Activated effector memory CD4-positive, alpha-beta T cell treated with Interleukin-2 at 50 U/mL for 16 hours (primary cell): ENCODE data around the gene GATA3.
A peak's percentile ranks its signal among the peaks of the same experiment; 100 is the strongest.

Source experiments
- DNase-seq: peaks from one replicate; pipeline ENCODE4 v3.0.0-alpha.2; 2020

GATA3 gene

DNA sequence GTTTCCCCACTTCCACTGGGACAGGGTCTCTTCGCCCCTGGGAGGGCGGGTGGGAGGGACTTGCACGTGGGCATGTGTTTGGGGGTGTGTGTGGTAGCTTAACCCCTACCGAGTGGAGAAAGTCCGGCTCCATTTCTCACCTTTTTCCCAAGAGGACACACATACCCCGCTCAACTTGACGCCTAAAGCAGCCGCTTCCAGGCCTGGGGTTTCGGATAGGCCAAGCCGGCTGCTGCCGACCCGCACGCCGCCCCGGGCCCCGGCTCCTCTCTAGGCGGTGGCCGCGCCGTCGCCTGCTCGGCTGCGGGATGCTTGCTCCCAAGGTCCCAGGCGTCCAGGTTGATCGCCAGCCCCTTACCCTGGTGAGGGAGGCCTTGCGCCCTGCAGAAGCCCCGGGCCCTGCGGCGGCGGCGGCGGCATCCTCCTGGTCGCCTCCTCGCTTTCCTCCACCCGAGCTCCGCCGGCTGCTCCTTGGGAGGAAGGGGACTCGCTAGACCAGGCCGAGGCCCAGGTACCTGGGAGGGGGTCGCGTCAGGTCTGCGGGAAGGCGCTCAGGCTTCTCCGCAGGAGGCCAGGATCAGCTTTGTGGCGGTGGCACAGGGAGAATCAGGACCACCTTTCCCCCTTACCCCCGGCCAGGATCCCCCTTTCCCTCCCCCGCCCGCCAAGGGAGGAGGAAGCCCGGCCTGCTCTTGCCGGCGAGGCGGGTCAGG lies 3.2 kb upstream of the GATA3 start:
- DNase-seq, result no peak

DNA sequence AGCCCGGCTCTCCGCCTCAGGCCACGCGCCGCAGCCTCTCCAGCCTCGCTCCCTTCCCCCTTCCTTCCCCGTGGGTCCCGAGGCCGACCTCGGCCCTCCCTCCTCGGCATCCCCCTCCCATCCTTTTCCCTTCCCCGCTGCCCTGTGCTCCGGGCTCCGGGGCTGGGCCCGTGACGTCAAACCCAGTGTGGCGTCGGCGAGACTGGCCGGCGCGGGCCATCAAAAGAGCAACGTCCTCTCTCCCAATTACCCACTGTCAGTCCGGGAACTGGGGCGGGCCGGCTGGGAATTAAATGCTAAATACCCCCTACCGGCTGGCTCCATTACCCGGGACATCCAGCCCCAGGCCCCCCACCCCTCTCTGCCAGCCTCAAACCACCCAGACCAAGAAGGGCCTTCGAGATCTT lies 2.6 kb upstream of the GATA3 start:
- no peak for DNase-seq

DNA sequence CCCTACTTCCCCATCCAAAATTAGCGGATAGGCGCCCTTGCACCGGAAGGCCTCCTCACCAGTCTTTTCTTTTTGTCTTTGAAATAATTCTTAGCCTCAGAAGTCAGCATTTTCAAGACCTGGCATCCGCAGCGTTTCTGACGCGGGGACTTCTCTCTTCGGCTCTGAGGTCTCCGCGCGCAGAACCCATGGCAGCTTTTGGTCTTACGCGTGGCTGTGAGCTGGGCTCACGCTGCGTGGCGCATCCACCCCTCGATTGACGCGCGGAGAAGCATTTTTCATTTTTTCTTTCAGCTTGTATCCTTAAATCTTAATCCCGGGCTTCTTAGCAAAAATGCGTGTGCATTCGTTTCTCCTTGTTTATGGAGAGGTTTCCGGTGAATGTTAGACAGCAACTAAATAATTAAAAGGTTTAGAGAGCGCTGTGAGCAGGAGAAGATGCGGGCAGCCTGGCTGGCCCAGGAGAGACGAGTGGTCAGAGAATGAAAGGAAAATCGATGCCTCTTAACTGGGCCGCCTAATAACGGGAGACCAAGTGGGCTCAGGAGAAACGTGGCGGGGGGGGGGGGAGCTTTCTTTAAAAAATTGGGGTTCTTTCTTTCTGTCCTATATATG lies 2.0 kb upstream of the GATA3 start:
- DNase-seq, result no peak

DNA sequence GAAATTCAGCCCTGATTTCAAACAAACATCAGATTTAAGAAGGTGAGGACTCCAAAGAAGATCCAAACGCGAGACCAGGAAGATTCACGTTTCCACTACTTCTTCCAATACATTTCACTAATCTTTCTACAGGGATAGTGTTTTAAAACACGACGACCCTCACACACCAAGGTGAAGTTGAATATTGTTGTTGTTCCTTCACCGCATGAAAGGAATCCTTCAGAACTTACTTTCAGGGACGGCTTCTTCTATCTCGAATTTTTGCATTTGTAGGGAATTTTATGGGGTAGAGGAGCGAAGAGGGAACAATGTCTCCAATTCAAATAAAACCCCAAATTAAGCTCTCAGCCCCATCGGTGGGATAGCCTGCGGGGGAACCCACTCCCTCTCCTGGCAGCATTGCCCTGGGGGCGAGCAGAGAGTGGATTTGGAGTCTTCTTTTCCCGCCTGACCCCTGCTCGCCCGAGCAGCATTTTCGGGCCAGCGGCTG lies 1.5 kb upstream of the GATA3 start:
- no peak for DNase-seq

DNA sequence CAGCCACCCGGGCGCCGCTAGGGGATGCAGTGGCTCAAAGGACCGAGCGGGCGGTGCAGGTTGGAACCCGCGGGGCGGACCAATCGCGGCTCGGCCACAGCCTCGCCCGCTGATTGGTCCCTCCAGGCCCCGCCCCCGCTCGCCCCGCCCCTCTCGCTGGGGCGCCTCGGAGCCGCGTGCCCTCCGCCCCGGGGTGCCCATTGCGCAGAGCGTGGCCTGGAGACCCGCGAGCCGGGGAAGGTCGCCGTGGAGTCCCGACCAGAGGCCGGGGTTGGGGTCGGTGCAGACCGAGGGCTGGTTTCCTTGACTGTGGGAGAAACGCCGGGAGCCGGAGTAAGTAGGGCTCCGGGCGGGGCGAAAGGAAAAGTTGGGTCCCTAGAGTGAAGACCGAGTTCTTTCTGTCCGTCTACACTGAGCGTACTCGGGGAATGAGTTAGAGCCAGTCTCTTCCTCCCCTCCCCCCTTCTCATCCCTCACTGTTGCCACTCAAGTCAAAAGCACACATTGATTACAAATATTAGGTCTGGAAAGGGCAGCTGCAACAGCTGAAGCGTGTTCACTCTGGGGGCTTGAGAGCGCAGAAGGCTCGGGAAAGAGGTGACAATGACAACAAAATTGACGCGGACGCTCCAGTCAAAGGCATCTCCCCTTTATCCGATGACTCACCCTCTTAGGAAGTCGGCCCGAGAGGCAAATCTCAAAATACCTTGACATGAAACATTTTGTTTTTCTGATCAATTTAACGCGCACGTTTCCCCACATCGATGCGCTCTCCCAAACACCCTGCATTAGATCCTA lies 843 bp upstream of the GATA3 start:
- peak; percentile 94 for DNase-seq

DNA sequence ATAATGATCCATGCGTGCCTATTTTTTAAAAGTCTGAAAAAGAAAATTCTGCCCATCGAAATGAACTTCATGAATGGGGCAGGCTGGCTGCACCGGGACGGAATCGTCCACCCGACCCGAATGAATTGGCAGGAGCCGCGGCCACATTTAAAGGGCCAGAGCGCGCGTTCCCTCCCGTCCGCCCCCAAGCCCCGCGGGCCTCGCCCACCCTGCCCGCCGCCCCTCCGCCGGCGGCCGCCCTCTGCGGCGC lies 319 bp upstream of the GATA3 start:
- DNase-seq, result no peak

DNA sequence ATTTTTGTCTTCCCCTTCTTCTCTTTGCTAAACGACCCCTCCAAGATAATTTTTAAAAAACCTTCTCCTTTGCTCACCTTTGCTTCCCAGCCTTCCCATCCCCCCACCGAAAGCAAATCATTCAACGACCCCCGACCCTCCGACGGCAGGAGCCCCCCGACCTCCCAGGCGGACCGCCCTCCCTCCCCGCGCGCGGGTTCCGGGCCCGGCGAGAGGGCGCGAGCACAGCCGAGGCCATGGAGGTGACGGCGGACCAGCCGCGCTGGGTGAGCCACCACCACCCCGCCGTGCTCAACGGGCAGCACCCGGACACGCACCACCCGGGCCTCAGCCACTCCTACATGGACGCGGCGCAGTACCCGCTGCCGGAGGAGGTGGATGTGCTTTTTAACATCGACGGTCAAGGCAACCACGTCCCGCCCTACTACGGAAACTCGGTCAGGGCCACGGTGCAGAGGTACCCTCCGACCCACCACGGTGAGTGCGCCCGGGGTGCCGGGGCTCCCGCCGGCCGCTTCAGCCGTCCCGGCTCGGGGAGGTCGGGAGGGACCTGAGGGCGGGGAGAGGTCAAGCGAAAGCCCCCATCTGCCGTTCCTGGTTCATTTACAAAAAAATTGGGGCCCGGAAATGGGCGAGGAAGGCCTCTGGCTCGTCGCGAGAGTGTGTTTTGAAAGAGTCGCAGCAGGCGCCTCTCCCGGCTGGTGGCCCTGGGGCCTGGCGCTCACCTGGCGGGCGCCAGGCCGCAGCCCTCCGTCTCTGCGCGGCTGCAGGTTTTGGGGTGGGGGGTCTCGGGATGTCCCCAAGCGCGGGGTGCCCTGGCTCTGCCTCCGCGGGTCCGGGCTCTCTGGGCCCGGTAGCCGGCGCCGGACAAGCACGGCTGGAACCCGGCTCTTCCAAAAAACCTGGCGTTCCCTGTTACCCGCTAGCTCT lies 1.2 kb downstream of the GATA3 start:
- no peak for DNase-seq

DNA sequence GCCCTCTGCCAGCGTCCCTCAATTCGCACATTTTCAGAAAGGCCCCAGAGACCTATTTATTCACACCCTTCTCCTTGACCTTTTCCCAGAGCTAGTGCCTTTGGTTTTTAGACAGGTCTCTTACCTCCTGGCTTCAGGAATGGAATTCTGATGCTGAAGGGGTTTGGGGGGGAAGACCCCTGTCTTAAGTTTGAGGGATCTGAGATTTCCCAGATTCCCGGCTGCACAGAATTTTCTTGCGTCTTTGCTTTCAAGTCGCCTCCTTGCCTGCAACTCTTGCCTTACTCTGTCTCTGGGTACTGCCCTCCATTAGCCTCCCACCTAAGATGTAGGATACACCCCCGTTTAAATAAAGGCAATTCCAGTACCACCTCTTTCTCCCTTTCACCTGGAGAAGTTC lies 1.9 kb downstream of the GATA3 start:
- no peak for DNase-seq

DNA sequence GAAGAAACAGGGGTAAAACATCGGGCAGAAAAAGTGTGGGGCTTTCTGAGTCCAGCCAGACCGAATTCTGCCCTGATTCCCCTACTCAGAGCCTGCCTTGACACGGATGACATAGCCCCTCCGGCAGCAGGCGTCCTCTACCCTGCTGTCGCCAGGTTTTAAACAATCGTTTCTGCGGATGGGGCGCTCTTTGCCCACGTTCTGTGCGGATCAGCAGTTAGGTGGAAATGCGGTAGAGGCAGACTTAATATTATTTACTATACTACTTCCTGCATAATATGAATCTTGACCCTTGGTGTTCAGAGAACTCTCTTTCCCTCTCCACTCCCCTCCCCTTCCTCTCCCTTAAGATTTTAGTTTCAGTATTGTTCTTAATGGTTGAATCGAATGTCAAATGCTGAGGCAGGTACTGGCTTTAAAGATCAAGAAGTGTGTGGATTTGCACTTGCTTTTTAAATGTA lies 2.4 kb downstream of the GATA3 start:
- peak; percentile 50 for DNase-seq

DNA sequence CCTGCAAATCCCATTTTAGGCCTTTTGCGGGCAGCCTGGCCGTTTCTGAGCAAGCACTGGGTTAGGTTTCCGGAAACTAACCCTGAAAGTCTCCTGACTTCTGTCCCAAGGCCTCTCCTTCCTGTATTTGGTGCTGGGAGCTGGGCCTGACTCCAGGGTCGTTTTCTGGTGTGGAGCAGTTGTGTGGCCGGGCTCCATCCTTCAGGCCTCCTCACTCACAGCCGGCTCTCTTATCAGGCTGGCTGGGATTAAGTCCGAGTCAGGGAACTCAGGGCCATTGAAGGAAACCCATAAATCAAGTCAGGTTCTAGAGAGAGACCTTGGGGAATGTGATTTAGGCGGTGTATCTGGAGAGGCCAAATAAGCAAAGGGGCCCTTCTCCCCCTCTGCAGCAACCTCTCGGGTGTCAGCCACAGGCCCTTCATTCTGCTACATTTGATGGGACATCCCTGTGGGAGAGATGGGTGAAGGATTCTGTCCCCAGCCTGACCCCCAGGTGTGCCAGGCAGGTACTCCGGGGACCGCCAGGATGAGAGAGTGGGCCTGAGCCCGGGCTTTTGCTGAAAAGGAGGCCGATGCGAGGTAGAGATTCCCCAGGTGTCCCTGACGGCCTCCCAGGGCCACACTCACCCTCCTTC lies 3.3 kb downstream of the GATA3 start:
- DNase-seq, result no peak

DNA sequence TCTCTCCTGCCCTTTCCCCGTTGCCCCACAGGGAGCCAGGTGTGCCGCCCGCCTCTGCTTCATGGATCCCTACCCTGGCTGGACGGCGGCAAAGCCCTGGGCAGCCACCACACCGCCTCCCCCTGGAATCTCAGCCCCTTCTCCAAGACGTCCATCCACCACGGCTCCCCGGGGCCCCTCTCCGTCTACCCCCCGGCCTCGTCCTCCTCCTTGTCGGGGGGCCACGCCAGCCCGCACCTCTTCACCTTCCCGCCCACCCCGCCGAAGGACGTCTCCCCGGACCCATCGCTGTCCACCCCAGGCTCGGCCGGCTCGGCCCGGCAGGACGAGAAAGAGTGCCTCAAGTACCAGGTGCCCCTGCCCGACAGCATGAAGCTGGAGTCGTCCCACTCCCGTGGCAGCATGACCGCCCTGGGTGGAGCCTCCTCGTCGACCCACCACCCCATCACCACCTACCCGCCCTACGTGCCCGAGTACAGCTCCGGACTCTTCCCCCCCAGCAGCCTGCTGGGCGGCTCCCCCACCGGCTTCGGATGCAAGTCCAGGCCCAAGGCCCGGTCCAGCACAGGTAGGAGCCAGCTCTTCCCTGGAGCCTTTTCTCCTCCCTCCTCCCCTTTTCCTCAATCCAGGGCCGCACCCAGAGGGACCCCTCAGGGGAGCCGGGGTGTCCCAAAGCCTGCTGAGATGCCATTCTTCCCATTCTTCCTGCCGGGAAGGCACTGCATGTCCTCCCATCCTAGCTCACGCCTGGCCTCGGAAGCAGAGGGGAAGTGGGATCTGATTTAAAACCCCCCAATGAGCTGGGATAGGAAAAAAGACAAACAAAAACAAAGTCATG lies 4.0 kb downstream of the GATA3 start:
- DNase-seq, result no peak

DNA sequence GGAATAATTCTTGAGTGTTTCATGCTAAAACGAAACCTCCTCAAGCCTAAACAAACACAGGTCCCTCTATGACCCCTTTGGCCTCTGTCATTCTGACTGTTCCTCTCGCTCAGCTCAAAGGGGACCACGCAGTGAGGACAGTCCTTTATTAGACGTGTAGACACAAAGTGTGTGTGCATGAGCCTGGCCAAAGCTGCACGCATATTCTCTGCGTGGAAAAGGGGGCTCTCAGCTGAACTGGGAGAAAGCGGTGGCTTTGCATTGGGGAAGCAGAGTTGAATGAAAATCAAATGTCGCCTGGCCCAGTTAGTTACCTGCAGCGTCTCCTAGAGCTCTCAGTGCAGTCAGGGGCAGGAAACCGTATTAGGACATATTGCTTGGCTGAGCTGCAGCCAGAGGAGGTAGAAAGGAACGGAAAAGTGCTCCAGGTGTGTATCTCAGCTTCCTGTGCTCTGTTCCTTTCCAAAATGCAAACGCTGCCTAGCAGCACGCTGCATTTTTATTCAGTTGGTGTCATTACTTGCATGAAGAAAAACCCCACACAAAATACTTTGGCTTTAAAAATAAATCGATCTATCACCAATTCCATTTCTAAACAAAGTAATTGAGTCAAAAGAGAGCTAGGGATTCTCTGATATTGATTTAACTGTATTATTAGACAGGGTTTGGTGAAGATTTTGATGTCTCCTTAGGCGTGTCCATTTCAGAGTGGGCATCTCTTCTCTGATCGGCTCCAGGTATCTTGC lies 4.9 kb downstream of the GATA3 start:
- DNase-seq, result no peak

DNA sequence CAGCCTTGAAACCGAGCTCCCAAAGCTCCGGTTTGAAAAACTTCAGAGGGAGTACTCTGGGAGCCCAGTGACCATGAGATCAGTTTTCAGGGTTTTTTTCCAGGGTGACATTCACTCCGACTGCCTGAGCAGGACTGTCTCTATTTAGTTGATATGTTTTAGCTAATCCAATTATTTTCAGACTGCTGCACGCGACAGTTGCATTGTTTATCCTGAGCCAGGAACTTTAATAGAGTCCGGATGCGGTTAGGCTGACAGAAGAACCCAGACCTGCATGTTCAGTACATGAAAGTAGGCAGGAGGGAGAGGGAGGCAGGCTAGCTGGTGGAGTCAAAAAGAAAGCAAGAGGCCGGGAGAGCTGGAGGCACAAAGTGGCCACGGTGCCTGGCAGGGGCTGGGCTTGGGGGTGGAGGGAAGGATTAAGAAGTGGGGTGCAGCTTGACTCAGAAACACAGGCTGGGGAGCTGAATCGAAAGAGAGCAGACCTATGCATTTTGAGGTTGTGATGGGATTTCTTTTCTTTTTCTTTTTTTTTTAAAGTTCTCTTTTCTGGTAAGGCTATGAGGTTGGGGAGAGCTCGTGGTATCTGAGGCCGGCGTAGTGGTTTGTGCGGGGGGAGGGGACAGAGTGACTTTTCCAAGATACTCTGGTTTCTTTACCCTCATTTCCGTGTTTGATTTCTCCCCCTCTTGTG lies 5.7 kb downstream of the GATA3 start:
- peak; percentile 52 for DNase-seq

DNA sequence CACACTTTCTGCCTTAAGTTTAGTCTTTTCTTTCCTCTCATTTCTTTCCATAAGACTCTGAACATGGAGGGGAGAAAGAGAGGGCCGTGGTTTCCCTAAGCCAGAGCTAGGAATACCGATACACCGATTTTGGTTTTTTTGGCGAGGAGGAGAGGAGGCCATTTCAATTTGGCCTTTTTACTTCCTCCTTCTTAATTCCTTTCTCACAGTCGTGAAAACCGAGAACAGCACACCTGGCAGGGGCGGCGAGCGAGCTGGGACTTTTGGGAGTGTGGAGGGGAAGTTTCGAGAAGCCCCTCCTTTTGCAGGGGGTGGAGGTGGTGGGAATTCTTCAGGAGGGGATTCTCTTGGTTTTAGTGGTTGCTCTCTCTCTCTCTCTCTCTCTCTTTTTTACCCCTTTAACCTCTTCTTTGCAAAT lies 6.2 kb downstream of the GATA3 start:
- no peak for DNase-seq

DNA sequence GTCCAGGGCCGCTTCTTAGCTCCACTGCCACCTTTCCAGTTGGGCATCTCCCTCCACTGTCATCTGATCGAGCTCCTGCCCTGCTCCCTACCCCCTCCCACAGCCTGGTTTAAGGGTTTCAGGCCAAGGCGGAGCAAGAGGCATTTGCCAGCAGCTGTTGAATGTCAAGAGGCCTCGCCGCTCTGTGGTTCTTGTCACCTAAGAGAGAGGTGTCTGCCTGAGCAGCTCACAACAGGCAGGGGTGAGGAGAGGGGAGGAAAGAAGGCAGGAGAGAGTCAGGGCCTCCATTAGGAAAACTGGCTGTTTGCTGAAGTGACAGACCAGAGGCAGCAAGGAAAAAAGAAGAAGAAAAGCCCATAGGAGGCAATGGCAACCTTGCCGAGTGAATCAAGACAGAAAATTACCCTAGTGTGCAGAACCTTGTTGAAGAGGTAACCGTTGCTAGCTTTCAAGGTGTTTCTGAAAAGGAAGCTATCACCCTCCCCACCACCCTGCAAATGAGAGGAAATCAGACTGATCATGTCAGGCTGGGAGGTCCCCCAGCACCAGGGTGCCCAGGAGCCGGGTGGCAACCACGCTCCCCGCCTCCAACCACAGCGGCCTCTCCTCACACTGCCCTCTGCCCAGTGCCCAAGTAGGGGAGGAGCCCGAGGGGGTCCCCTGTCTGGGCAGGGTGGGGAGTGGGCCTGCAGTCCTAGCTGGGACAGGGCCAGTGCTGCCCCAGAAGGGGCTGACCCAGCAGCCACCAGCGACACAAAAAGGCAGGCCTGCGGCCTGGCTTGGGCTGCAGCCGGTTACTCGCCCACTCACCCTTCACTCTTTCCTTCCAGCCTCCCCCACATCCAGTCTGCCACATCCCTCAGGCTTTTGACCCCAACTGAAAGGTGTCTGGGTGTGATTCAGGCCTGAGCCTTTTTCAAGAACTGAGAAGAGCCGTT lies 7.1 kb downstream of the GATA3 start:
- DNase-seq, result no peak

DNA sequence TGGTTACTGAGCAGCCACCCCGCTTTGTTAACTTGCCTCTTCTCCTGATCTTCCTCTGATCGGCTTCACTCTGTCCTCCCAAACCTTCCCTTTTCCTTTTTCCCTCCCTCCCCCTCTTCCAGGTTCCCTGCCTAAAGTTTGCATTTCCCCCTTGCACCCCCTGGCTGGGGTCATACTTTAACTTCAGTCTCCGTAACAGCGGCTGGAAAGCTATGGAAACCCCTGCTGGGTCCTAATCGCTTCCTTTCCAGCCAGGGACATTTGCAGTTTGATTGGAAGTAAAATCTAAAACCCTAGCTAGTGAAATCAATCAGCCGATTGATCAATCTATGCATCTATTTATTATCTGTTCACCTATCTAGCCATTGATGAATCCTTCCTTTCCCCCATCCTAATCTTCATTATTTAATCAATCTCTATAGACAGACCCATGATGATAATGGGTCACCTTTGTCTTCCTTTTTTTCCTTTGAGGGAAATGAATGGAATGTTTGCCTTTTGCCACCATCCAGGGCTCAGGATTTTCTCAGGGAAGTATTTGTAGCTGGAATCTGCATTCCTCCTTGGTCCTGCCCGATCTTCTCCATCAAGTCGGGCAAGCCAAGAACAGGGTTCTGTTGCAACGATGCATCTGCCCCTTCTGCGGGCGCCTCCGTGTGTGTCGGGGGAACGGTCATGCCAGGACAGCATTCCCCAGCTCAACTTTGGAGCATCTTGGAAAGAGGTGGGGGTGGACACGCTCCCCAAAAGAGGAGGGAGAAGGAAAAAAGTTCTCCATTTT lies 8.8 kb downstream of the GATA3 start:
- no peak for DNase-seq

DNA sequence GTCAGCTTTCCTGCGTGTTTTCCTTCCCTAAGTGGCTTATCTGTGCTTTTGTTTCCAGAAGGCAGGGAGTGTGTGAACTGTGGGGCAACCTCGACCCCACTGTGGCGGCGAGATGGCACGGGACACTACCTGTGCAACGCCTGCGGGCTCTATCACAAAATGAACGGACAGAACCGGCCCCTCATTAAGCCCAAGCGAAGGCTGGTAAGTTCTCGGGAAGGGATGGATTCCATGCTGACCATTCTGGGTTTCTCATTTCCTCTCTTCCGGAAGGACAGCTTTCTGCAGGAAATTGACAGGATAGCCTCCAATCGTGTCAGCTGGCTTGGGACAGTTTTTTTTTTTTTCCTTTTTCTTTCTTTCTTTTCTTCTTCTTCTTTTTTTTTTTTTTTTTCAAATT lies 9.4 kb downstream of the GATA3 start:
- DNase-seq, result no peak

DNA sequence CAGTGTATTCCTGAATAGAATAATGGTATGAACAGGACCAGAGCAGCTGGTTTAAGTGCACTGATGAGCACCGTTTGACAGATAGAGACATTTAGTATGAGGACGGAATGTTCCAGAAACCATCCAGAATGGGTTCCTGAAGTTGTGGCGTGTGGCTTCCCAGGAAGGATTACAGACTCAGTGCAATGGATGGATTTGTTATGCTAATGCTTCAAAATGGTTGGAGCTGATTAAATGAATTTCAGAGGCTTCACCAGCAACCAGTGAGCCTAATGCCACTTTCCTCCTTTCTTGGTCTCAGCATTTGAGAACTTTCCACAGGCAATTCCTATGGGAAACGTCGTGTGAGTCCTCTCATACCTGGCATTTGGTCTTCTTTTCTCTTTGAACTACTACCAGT lies 9.9 kb downstream of the GATA3 start:
- no peak for DNase-seq
